LNCAP (cell line): ENCODE data around the gene MSRB3.

Experiments
- TF ChIP-seq, protein P1 (sequence below): fragments of 450-650 bp; IDR thresholded peaks from 2 replicates; pipeline ENCODE4 v1.5.1; 2017; ENCODE audit warnings: mild to moderate bottlenecking

Gene MSRB3

DNA sequence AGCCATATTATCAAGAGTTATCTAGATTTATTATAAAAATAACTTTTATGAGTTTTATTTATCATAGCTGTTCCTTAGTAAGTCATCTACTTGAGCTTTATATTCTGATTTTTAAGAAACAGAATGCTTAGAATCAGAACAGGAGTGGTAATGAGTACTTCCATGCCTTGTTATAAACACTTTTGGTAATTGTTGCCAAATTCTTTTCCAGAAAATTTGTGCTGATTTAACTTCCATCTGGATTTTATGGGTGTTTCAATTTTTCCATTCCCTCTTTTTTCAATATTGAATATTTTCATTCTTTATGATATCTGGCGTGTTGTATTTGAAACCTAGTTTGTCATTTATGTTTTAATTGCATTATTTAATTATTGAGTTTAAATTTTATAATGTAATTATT is 131.2 kb downstream of the MSRB3 start:
- TF ChIP-seq, protein P1, sequence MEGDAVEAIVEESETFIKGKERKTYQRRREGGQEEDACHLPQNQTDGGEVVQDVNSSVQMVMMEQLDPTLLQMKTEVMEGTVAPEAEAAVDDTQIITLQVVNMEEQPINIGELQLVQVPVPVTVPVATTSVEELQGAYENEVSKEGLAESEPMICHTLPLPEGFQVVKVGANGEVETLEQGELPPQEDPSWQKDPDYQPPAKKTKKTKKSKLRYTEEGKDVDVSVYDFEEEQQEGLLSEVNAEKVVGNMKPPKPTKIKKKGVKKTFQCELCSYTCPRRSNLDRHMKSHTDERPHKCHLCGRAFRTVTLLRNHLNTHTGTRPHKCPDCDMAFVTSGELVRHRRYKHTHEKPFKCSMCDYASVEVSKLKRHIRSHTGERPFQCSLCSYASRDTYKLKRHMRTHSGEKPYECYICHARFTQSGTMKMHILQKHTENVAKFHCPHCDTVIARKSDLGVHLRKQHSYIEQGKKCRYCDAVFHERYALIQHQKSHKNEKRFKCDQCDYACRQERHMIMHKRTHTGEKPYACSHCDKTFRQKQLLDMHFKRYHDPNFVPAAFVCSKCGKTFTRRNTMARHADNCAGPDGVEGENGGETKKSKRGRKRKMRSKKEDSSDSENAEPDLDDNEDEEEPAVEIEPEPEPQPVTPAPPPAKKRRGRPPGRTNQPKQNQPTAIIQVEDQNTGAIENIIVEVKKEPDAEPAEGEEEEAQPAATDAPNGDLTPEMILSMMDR = no peak

- TF ChIP-seq, protein P1 = no peak
Observed at GRCh38 chr12:65411171-65411570, 132.7 kb downstream of the MSRB3 start.

- TF ChIP-seq, protein P1 = no peak
Observed at GRCh38 chr12:65414526-65414925, 136.0 kb downstream of the MSRB3 start.

DNA sequence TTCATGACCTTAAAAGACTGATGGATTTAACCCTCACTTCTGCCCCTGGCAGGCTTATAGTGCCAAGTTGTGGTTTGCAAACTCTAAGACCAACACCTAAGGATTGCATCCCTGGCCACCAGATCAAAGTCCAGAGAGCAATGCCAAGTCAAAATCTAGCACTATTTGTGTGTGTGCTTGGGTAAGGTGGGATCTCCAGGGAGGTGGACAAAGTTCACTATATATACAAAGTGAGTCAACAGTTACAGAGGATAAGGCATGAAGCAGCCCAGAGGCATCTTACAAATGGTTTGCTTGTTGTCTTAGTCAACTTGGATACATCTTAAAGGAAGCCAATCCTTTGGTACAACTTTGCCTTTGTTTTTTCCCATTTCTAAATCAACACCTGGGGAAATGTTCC is 137.3 kb downstream of the MSRB3 start:
- TF ChIP-seq, protein P1 = no peak

DNA sequence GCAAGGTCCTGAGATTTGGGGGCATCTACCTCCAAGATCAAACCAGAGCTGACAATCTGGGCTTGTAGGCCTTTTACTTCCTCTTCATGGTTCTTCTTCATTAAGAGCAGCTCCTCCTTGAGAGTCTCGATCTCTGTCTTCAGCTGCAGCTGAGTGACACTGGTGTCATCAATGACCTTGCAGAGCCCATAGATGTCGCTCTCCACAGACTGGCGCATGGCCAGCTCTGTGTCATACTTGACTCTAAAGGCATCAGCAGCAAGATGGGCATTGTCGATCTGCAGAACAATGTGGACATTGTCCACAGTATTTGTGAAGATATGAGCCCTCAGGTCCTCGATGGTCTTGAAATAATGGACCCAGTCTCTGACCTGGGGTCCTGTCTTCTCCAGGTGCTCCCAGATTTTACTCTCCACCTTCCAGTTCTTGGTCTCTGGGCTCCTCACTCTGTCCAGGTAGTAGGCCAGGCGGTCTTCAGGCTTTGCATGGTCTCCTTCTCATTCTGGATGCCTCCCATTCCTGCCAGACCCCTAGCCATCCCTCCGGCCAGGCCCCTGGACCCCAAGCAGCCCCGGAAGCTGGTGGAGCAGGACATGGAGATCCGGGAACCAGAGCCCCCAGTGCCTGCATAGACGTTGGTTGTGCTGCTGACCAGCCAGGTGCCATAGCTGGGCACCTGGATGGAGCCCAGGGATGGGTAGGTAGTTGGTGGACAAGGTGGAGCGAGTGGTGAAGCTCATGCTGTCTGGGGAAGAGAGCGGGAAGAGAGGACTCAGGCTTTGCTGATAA is 141.0 kb downstream of the MSRB3 start:
- TF ChIP-seq, protein P1 = no peak

DNA sequence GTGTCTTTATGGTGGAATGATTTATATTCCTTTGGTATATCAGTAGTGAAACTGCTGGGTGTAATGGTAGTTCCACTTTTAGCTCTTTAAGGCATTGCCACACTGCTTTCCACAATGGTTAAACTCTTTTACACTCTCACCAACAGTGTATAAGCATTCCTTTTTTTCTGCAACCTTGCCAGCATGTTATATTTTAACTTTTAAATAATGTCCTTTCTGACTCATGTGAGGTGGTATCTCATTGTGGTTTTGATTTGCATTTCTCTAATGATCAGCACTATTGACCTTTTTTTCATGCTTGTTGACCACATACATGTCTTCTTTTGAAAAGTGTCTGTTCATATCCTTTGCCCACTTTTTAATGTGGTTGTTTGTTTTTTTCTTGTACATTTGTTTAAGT is 142.5 kb downstream of the MSRB3 start:
- TF ChIP-seq, protein P1 = no peak

DNA sequence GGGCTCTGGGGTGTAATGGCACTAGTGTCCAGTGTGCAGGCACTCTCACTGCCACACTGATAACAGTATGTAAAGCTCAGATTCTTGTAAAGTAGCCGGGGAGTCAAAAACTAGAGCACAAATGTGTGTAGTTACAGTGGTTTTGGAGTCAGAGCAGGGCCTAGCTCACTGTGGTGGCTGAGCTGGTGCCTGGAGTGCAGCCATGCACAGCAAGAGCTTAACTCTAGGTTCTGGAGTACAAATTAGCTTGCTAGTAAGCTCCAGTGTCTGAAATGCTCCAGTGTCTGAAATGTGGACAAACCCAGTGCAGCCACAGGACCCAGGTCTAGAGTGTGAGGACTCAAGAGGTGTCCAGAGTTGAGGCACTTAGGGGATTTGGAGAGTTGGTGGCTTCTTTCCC is 149.2 kb downstream of the MSRB3 start:
- TF ChIP-seq, protein P1 = no peak

DNA sequence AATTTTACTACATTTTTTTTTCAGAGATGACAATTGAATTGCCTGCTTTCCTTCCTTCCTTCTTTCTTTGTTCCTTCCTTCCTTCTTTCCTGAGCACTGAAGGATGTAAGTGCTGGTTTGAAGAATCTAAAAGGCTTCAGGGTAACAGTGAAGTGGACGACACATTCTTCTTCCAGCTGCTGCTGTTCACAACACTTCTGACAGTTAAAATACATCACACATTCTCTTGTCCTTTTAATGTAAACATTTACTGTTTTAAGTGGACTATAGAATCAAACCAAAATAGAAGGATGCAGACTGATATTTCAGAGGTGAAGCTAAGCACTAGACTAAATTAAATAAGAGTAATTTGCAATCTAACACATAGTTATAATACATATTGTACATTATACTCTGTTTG is 151.5 kb downstream of the MSRB3 start:
- TF ChIP-seq, protein P1 = no peak
